ENCODE results near the gene RAB24. TPM values are rescaled to one million over a fixed set of nuclear protein-coding genes. Genes with fewer than 3 reads are reported as not detected.

RAB24 gene
- total RNA-seq, 1 donor from 2014 or later, result 30.0 TPM

- peaks cover 20% of the 10 kb centered on the region for H3K4me1 Mint-ChIP-seq (ENCODE audit: low read depth)
- peak overlapping the region; percentile 97 for H3K4me3 Mint-ChIP-seq (ENCODE audit: low read depth)
- H3K27me3 Mint-ChIP-seq, result peaks cover 7% of the 10 kb centered on the region
- TF ChIP-seq CTCF (IDR thresholded peaks at IDR 0.05; ENCODE audit: unreplicated experiment), result no peak
- H3K27ac Mint-ChIP-seq, result no peak overlapping the region
- H3K36me3 Mint-ChIP-seq (ENCODE audit: insufficient read depth), result peaks cover 2% of the 10 kb centered on the region
- H3K9me3 Mint-ChIP-seq (ENCODE audit: low read depth), result no peaks in the 10 kb centered on the region
- DNase-seq (ENCODE audit: low spot score, unreplicated experiment), result no peak
Observed at GRCh38 chr5:177349762-177350161, 46.2 kb upstream of the RAB24 start.

- H3K27me3 Mint-ChIP-seq, result peaks cover 2% of the 10 kb centered on the region
- H3K27ac Mint-ChIP-seq, result no peak overlapping the region
- H3K4me1 Mint-ChIP-seq (ENCODE audit: low read depth), result peaks cover 20% of the 10 kb centered on the region
- TF ChIP-seq CTCF (IDR thresholded peaks at IDR 0.05; ENCODE audit: unreplicated experiment), result no peak
- peaks cover 2% of the 10 kb centered on the region for H3K36me3 Mint-ChIP-seq (ENCODE audit: insufficient read depth)
- H3K9me3 Mint-ChIP-seq (ENCODE audit: low read depth), result no peaks in the 10 kb centered on the region
- DNase-seq (ENCODE audit: low spot score, unreplicated experiment), result no peak
- H3K4me3 Mint-ChIP-seq (ENCODE audit: low read depth), result peak overlapping the region; percentile 25
Observed at GRCh38 chr5:177349362-177349647, 45.8 kb upstream of the RAB24 start.

- no peak for DNase-seq (ENCODE audit: low spot score, unreplicated experiment)
- H3K4me1 Mint-ChIP-seq (ENCODE audit: low read depth), result peaks cover 20% of the 10 kb centered on the region
- H3K4me3 Mint-ChIP-seq (ENCODE audit: low read depth), result no peak overlapping the region
- no peaks in the 10 kb centered on the region for H3K27me3 Mint-ChIP-seq
- no peak for TF ChIP-seq CTCF (IDR thresholded peaks at IDR 0.05; ENCODE audit: unreplicated experiment)
- H3K9me3 Mint-ChIP-seq (ENCODE audit: low read depth), result no peaks in the 10 kb centered on the region
- peaks cover 6% of the 10 kb centered on the region for H3K36me3 Mint-ChIP-seq (ENCODE audit: insufficient read depth)
- no peak overlapping the region for H3K27ac Mint-ChIP-seq
Observed at GRCh38 chr5:177347699-177348098, 44.2 kb upstream of the RAB24 start.

GRCh38 chr5:177346820-177347219, 43.3 kb upstream of the RAB24 start:
- Mint-ChIP-seq H3K36me3 (ENCODE audit: insufficient read depth) (peaks cover 6% of the 10 kb centered on the region), H3K4me1 (ENCODE audit: low read depth) (peaks cover 18% of the 10 kb centered on the region), H3K9me3 (ENCODE audit: low read depth) (no peaks in the 10 kb centered on the region), H3K27ac (no peak overlapping the region), H3K27me3 (no peaks in the 10 kb centered on the region), H3K4me3 (ENCODE audit: low read depth) (no peak overlapping the region)
- no peak for DNase-seq (ENCODE audit: low spot score, unreplicated experiment)
- TF ChIP-seq CTCF (IDR thresholded peaks at IDR 0.05; ENCODE audit: unreplicated experiment), result no peak

GRCh38 chr5:177344891-177345290, 41.4 kb upstream of the RAB24 start:
- peaks cover 9% of the 10 kb centered on the region for H3K4me1 Mint-ChIP-seq (ENCODE audit: low read depth)
- no peak overlapping the region for H3K4me3 Mint-ChIP-seq (ENCODE audit: low read depth)
- no peaks in the 10 kb centered on the region for H3K9me3 Mint-ChIP-seq (ENCODE audit: low read depth)
- peaks cover 13% of the 10 kb centered on the region for H3K36me3 Mint-ChIP-seq (ENCODE audit: insufficient read depth)
- no peak for TF ChIP-seq CTCF (IDR thresholded peaks at IDR 0.05; ENCODE audit: unreplicated experiment)
- no peaks in the 10 kb centered on the region for H3K27me3 Mint-ChIP-seq
- H3K27ac Mint-ChIP-seq, result no peak overlapping the region
- DNase-seq (ENCODE audit: low spot score, unreplicated experiment), result no peak

Measured in progenitor cell of endocrine pancreas (in vitro differentiated cells).